ENCODE measurements around the gene FCHSD1.

Gene FCHSD1

GRCh38 chr5:141677415-141677814 lies 26.2 kb upstream of the FCHSD1 start:
- TF ChIP-seq, protein P1, sequence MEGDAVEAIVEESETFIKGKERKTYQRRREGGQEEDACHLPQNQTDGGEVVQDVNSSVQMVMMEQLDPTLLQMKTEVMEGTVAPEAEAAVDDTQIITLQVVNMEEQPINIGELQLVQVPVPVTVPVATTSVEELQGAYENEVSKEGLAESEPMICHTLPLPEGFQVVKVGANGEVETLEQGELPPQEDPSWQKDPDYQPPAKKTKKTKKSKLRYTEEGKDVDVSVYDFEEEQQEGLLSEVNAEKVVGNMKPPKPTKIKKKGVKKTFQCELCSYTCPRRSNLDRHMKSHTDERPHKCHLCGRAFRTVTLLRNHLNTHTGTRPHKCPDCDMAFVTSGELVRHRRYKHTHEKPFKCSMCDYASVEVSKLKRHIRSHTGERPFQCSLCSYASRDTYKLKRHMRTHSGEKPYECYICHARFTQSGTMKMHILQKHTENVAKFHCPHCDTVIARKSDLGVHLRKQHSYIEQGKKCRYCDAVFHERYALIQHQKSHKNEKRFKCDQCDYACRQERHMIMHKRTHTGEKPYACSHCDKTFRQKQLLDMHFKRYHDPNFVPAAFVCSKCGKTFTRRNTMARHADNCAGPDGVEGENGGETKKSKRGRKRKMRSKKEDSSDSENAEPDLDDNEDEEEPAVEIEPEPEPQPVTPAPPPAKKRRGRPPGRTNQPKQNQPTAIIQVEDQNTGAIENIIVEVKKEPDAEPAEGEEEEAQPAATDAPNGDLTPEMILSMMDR (conservative IDR thresholded peaks at IDR 0.05; ENCODE audit: low read depth), result no peak
- no peak for DNase-seq (ENCODE audit: low spot score)
- POLR2A ChIA-PET (ENCODE audit: low non-redundant PET), result interaction anchor here (0.6 kb wide), 1 partner anchor 8 kb away, joined by 5 read pairs; no protein-coding TSS in a partner anchor

DNA sequence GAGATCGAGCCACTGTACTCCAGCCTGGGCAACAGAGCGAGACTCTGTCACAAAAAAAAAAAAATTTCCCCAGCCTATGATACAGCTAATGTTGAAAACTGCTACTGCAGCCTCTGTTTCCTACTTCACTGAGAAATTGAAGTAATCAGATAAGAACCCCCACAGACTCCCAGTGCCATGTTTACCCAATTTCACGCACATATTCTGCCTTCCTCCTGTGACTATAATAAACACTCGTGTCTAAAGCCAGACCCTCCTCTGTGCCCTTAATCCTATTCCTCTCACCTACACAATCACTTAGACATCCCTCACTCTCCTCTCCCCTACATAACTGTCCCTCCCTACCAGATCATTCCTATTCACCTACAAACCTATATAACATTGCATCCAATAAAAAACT lies 24.5 kb upstream of the FCHSD1 start:
- ChIA-PET POLR2A (ENCODE audit: low non-redundant PET) (no interaction called here), CTCF (no interaction called here)

More at GRCh38 chr5:141677415-141677814, 26.2 kb upstream of the FCHSD1 start:
- CTCF ChIA-PET, result interaction anchor here (0.7 kb wide), 1 partner anchor 15 kb away, joined by 4 read pairs; no protein-coding TSS in a partner anchor
- no peak overlapping the region for H3K27ac ChIP-seq

DNA sequence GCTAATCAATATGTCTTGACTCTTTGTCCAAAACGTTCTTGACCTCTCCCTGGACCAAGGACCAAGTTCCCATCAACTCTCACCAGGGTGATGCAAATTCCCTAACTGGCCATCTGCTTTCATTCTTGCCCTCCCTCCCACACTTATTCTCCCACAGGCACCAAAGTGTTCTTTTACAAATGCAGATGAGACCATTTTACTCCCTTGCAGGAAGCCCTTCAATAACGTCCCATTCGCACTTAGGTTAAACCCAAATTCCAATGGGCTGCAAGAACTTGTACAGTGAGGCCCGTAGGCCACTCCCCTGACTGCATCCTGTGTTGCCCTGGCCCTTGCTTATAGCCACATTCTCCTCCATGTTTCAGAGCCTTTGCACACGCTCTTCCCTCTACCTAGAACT lies 23.5 kb upstream of the FCHSD1 start:
- DNase-seq (ENCODE audit: low spot score), result no peak
- POLR2A ChIA-PET (ENCODE audit: low non-redundant PET), result no interaction called here
- TF ChIP-seq, protein P1 (conservative IDR thresholded peaks at IDR 0.05; ENCODE audit: low read depth), result no peak
- no peak overlapping the region for H3K27ac ChIP-seq
- CTCF ChIA-PET, result no interaction called here

More for the DNA sequence above, 24.5 kb upstream of the FCHSD1 start:
- no peak for DNase-seq (ENCODE audit: low spot score)
- H3K27ac ChIP-seq, result no peak overlapping the region
- TF ChIP-seq, protein P1 (conservative IDR thresholded peaks at IDR 0.05; ENCODE audit: low read depth), result no peak

GRCh38 chr5:141672841-141673813 lies 21.9 kb upstream of the FCHSD1 start:
- peak overlapping the region; percentile 2; the same call in 1 of the 2 replicates for H3K27ac ChIP-seq
- TF ChIP-seq, protein P1 (conservative IDR thresholded peaks at IDR 0.05; ENCODE audit: low read depth), result no peak
- no peak for DNase-seq (ENCODE audit: low spot score)
- CTCF ChIA-PET, result interaction anchor here (0.8 to 1.7 kb wide), 4 partner anchors 8 to 206 kb away, joined by 3 to 7 read pairs (median 3); no protein-coding TSS in a partner anchor
- POLR2A ChIA-PET (ENCODE audit: low non-redundant PET), result no interaction called here

GRCh38 chr5:141672071-141672840 lies 21.0 kb upstream of the FCHSD1 start:
- TF ChIP-seq, protein P1 (conservative IDR thresholded peaks at IDR 0.05; ENCODE audit: low read depth), result no peak
- no peak for DNase-seq (ENCODE audit: low spot score)
- peak overlapping the region; percentile 2; the same call in 1 of the 2 replicates for H3K27ac ChIP-seq
- ChIA-PET POLR2A (ENCODE audit: low non-redundant PET) (no interaction called here), CTCF (interaction anchor here (0.6 to 1.7 kb wide), 4 partner anchors 7 to 317 kb away, joined by 3 to 7 read pairs (median 4); no protein-coding TSS in a partner anchor)

- ChIA-PET POLR2A (ENCODE audit: low non-redundant PET) (interaction anchor here (0.6 kb wide), 1 partner anchor 8 kb away, joined by 5 read pairs; no protein-coding TSS in a partner anchor), CTCF (interaction anchor here (0.5 to 3.8 kb wide), 7 partner anchors 12 to 1608 kb away, joined by 3 to 16 read pairs (median 5); partner anchors contain the start of gene DIAPH1)
- TF ChIP-seq, protein P1 (conservative IDR thresholded peaks at IDR 0.05; ENCODE audit: low read depth), result no peak
- H3K27ac ChIP-seq, result peak overlapping the region; percentile 4; the same call in 1 of the 2 replicates
- DNase-seq (ENCODE audit: low spot score), result no peak
Observed at GRCh38 chr5:141669520-141669919, 18.3 kb upstream of the FCHSD1 start.

All from RWPE1 (cell line).